ENCODE results near the gene DOCK3.
A peak's percentile ranks its signal among the peaks of the same experiment; 100 is the strongest.
"Not testable (repeated sequence)": the region's sequence is repeated elsewhere in the genome, so short reads cannot be mapped to it uniquely, and the experiment has no call there.

Gene DOCK3

GRCh38 chr3:50885070-50885850 lies 210.5 kb downstream of the DOCK3 start:
- Histone ChIP-seq H4K20me1 (ENCODE audit: insufficient read depth, low read length) (no peaks in the 10 kb centered on the region), H3K9me3 (ENCODE audit: insufficient read depth, low read length) (no peaks in the 10 kb centered on the region)

GRCh38 chr3:50890688-50891344 lies 216.1 kb downstream of the DOCK3 start:
- Histone ChIP-seq H2AFZ (ENCODE audit: low read depth, low read length) (no peak overlapping the region), H3K9me3 (ENCODE audit: insufficient read depth, low read length) (peaks cover 6% of the 10 kb centered on the region), H3K4me1 (ENCODE audit: low read length) (no peaks in the 10 kb centered on the region), H3K27ac (ENCODE audit: low read length) (no peak overlapping the region), H4K20me1 (ENCODE audit: insufficient read depth, low read length) (no peaks in the 10 kb centered on the region), H3K4me3 (ENCODE audit: low read length) (no peak overlapping the region), H3K27me3 (ENCODE audit: low read depth, low read length) (peaks cover 8% of the 10 kb centered on the region; the same call in 1 of the 2 replicates), H3K79me2 (ENCODE audit: low read length) (no peaks in the 10 kb centered on the region), H3K9ac (ENCODE audit: low read length) (no peak overlapping the region), H3K36me3 (replicated peaks; ENCODE audit: low read depth, low read length) (peaks cover 5% of the 10 kb centered on the region), H3K4me2 (ENCODE audit: low read length) (no peak overlapping the region)
- TF ChIP-seq EZH2phosphoT487 (IDR thresholded peaks at IDR 0.05; ENCODE audit: low read depth) = no peak

More at GRCh38 chr3:50885070-50885850, 210.5 kb downstream of the DOCK3 start:
- Histone ChIP-seq H3K27ac (ENCODE audit: low read length) (no peak overlapping the region), H2AFZ (ENCODE audit: low read depth, low read length) (no peak overlapping the region), H3K79me2 (ENCODE audit: low read length) (no peaks in the 10 kb centered on the region), H3K4me2 (ENCODE audit: low read length) (peak overlapping the region; percentile 23; the same call in 1 of the 2 replicates), H3K4me1 (ENCODE audit: low read length) (peaks cover 12% of the 10 kb centered on the region; the same call in 1 of the 2 replicates), H3K4me3 (ENCODE audit: low read length) (no peak overlapping the region), H3K27me3 (ENCODE audit: low read depth, low read length) (no peaks in the 10 kb centered on the region), H3K9ac (ENCODE audit: low read length) (no peak overlapping the region), H3K36me3 (replicated peaks; ENCODE audit: low read depth, low read length) (no peaks in the 10 kb centered on the region)
- no peak for TF ChIP-seq EZH2phosphoT487 (IDR thresholded peaks at IDR 0.05; ENCODE audit: low read depth)
- peak; percentile 86 for TF ChIP-seq CTCF (IDR thresholded peaks at IDR 0.05; ENCODE audit: low read depth, low read length)

- H3K9ac ChIP-seq (ENCODE audit: low read length); H4K20me1 ChIP-seq (ENCODE audit: insufficient read depth, low read length); H2AFZ ChIP-seq (ENCODE audit: low read depth, low read length); H3K9me3 ChIP-seq (ENCODE audit: insufficient read depth, low read length); H3K27me3 ChIP-seq (ENCODE audit: low read depth, low read length); H3K4me3 ChIP-seq (ENCODE audit: low read length); H3K4me1 ChIP-seq (ENCODE audit: low read length); H3K36me3 ChIP-seq (replicated peaks; ENCODE audit: low read depth, low read length); H3K27ac ChIP-seq (ENCODE audit: low read length); H3K79me2 ChIP-seq (ENCODE audit: low read length); H3K4me2 ChIP-seq (ENCODE audit: low read length): not testable (repeated sequence)
Observed at GRCh38 chr3:50901097-50901496, 226.4 kb downstream of the DOCK3 start.

GRCh38 chr3:50912746-50913145 lies 238.0 kb downstream of the DOCK3 start:
- H3K4me2 ChIP-seq (ENCODE audit: low read length) = no peak overlapping the region
- H2AFZ ChIP-seq (ENCODE audit: low read depth, low read length) = no peak overlapping the region
- no peak for TF ChIP-seq CTCF (IDR thresholded peaks at IDR 0.05; ENCODE audit: low read depth, low read length)
- no peaks in the 10 kb centered on the region for H3K4me1 ChIP-seq (ENCODE audit: low read length)
- no peaks in the 10 kb centered on the region for H3K9me3 ChIP-seq (ENCODE audit: insufficient read depth, low read length)
- H4K20me1 ChIP-seq (ENCODE audit: insufficient read depth, low read length) = no peaks in the 10 kb centered on the region
- no peak overlapping the region for H3K27ac ChIP-seq (ENCODE audit: low read length)
- peaks cover 11% of the 10 kb centered on the region for H3K27me3 ChIP-seq (ENCODE audit: low read depth, low read length)
- H3K9ac ChIP-seq (ENCODE audit: low read length) = no peak overlapping the region
- no peaks in the 10 kb centered on the region for H3K36me3 ChIP-seq (replicated peaks; ENCODE audit: low read depth, low read length)
- no peak overlapping the region for H3K4me3 ChIP-seq (ENCODE audit: low read length)
- H3K79me2 ChIP-seq (ENCODE audit: low read length) = no peaks in the 10 kb centered on the region

- Histone ChIP-seq H3K4me2 (ENCODE audit: low read length) (no peak overlapping the region), H4K20me1 (ENCODE audit: insufficient read depth, low read length) (no peaks in the 10 kb centered on the region), H2AFZ (ENCODE audit: low read depth, low read length) (no peak overlapping the region), H3K36me3 (replicated peaks; ENCODE audit: low read depth, low read length) (no peaks in the 10 kb centered on the region), H3K27ac (ENCODE audit: low read length) (no peak overlapping the region), H3K4me3 (ENCODE audit: low read length) (no peak overlapping the region), H3K9ac (ENCODE audit: low read length) (no peak overlapping the region), H3K4me1 (ENCODE audit: low read length) (no peaks in the 10 kb centered on the region), H3K27me3 (ENCODE audit: low read depth, low read length) (peaks cover 10% of the 10 kb centered on the region), H3K9me3 (ENCODE audit: insufficient read depth, low read length) (no peaks in the 10 kb centered on the region), H3K79me2 (ENCODE audit: low read length) (no peaks in the 10 kb centered on the region)
- no peak for TF ChIP-seq EZH2phosphoT487 (IDR thresholded peaks at IDR 0.05; ENCODE audit: low read depth)
- no peak for TF ChIP-seq CTCF (IDR thresholded peaks at IDR 0.05; ENCODE audit: low read depth, low read length)
Observed at GRCh38 chr3:50913260-50913659, 238.5 kb downstream of the DOCK3 start.

- H3K79me2 ChIP-seq (ENCODE audit: low read length); H3K4me3 ChIP-seq (ENCODE audit: low read length); H3K9me3 ChIP-seq (ENCODE audit: insufficient read depth, low read length); H3K4me2 ChIP-seq (ENCODE audit: low read length); H3K4me1 ChIP-seq (ENCODE audit: low read length); H3K9ac ChIP-seq (ENCODE audit: low read length); H2AFZ ChIP-seq (ENCODE audit: low read depth, low read length); H3K27me3 ChIP-seq (ENCODE audit: low read depth, low read length); H3K36me3 ChIP-seq (replicated peaks; ENCODE audit: low read depth, low read length); H4K20me1 ChIP-seq (ENCODE audit: insufficient read depth, low read length); H3K27ac ChIP-seq (ENCODE audit: low read length): not testable (repeated sequence)
Observed at GRCh38 chr3:50922071-50922470, 247.3 kb downstream of the DOCK3 start.
